SW 1271 (cell line): ENCODE data around the gene MET.
"Not testable (repeated sequence)": the region's sequence is repeated elsewhere in the genome, so short reads cannot be mapped to it uniquely, and the experiment has no call there.

ENCODE experiments used
- DNase-seq, 2 experiments: peaks; one replicate each; lab custom pipeline; 2025; lab: John Stamatoyannopoulos, UW

Gene MET

GRCh38 chr7:116671681-116672595 lies at the start of gene MET:
TSS of gene MET (plus strand) at chr7:116672196. CDS start at chr7:116699085, 26,889 bp downstream.
- DNase-seq: peak; percentile 74 to 88

DNA sequence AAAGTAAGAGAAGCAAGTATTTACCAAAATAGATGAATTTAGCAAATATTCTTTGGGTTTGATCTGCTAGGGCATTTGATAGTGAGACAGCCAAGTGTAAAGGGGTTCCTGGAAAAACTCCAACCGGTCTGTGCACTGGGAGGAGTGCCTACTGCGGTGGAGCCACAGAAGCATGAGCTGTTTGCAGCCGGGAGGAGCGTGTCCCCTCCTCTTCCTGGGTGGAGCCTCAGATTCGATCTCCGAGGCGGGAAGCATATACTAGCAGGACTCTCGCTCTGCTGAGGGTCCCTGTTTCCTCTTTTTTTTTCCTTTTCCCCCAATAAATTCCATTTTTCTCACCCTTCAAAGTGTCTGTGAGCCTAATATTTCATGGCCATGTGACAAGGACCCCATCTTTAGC lies 45.1 kb upstream of the MET start:
- DNase-seq: no peak

DNA sequence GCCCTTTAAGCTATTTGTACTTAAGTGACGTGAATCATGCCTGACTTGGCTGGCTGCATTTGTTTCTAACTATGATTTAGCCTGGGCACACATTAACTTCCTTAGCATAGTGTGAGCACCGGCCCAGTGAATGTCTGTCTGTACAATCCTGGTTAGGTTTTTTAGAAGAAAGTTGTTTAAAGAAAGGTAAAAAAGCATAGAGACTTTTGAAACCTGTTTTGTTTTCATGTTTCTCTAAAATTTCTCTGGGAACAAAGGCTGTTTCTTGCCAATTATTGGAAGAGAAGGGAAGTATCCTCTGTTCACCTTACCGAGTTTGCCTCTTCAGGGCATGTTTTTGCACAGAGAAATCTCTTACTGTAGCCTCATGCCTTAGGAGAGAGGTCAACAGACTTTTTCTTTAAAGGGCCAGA lies 42.9 kb upstream of the MET start:
- DNase-seq: no peak

DNA sequence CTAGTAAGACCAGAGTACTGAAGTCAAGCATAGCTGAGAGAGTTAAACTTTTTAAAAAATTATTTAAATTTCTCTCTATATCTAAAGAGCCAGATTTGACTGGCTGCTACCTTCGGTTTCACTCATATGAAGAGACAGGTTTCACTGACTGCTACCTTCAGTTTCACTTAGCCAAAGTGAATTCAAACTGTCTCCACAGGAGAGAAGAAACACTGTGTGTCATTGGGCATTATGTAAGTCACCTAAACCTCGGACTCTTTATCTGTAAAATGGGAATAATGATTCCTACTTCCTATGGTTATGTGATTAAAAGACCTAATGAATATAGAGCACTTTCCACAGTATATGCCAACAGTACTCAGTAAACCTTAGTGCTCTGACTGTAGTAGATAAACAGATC lies 41.6 kb upstream of the MET start:
- DNase-seq: no peak

GRCh38 chr7:116630932-116631671 lies 40.9 kb upstream of the MET start:
- DNase-seq: no peak

DNA sequence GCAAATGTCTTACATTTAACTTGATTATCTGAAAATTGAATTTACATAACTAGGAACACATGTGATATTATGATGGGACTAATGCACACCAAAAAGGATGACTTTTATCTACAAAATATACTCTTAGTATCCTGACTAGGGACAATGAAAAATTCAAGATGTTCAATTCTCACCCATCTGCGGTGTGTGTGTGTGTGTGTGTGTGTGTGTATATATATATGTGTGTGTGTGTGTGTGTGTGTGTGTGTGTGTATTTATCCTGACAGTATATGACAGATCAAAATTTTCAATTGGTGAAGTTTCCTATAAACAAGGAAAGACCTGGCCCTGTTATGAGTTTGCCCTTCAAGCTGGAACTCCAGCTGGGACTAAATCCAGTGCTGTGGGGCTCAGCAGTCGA lies 40.3 kb upstream of the MET start:
- no peak for DNase-seq

GRCh38 chr7:116632384-116632783 lies 39.6 kb upstream of the MET start:
- no peak for DNase-seq

DNA sequence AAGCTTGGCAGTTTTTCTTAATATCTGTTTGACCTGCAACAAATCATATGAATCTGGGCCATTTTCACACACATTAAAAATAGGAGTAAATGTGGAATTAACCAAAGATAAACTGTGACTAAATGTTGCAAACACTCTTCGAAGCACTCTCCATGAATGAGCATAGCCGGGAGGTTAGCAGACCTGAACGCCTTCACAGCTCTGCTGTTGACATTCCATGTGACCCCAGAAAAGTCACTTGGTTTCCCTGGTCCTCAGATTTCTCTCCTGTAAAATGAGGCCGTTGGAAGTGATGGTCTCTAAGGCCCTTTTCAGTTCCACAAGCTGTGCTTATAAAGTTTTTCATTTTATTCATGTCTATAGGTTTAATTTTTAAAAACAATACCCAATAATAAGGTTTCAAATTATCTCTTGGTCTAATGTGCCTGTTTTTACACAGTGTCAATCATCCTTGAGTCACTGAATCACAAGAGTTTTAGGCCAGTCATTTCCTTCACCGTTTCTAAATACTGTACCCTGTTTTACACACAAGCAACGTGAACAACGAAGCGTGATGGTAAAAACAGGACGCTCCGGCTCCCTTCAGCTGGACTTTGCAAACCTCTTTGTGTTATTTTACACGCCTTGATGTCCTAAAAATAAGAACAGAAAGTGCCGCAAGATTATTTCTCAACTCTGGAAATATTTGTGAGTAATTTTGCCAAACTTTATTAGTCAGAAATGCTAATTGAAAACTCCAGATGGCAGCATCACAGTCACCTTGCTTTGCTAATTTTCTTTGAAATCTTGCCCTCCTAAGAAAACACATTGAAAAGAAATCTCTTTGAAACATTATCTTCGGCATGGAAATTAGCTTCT lies 38.6 kb upstream of the MET start:
- no peak for DNase-seq

GRCh38 chr7:116636997-116637396 lies 35.0 kb upstream of the MET start:
- no peak for DNase-seq

- DNase-seq: not testable (repeated sequence)
These were observed 33.4 kb upstream of the MET start for GRCh38 chr7:116638592-116638991.

GRCh38 chr7:116641551-116642153 lies 30.3 kb upstream of the MET start:
- DNase-seq: no peak

DNA sequence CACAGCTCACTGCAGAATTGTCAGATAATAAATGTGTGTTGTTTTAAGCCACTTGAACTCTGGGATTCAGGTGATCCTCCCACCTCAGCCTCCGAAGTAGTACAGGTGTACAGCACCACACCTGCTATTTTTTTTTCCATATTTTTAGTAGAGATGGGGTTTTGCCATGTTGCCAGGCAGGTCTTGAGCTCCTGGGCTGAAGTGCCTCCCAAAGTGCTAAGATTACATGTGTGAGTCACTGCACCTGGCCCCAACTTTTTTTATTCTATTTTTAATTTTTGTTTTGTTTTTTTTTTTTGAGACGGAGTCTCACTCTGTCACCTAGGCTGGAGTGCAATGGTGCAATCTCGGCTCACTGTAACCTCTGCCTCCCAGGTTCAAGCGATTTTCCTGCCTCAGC lies 28.8 kb upstream of the MET start:
- DNase-seq: not testable (repeated sequence)

DNA sequence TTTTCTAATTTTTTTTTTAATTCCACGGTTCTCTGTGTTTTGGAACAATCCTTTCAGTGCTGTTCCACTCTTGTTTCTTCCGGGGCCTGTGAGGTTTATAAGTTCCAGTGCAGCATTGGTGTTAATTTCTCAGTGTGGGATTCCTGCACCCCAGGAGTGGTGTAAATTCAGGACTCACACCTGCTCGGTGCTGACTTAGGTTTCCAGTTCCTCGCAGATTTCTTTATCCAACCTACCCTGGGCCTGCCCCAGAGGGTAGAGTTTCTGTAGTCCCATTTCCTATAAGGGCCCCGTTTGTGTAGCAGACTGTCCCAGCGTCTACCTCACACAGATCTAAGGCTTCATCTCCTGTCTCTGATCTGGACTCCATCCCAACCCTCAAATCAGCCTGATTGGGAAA lies 27.4 kb upstream of the MET start:
- no peak for DNase-seq

GRCh38 chr7:116647290-116647689 lies 24.7 kb upstream of the MET start:
- no peak for DNase-seq

DNA sequence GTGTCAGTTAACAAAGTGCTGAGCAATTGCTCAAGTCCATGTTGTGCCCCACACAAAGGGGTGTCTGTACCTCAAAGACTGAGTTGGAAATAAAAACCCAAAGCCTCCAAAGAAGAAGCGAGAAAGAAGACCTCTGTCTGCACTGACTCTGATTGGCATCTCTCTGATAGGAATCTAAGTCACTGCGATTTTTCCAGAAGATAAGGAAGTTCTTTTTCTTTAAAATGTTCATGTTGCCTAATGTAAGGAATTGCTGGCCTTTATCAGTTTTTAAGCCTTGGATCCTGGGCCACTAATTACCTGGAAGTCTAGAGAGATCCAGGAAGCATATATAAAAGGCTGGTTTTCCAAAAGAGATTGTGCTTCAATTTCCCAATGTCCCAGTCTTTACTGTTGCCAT lies 24.1 kb upstream of the MET start:
- DNase-seq: no peak

GRCh38 chr7:116650436-116650835 lies 21.6 kb upstream of the MET start:
- DNase-seq: no peak

DNA sequence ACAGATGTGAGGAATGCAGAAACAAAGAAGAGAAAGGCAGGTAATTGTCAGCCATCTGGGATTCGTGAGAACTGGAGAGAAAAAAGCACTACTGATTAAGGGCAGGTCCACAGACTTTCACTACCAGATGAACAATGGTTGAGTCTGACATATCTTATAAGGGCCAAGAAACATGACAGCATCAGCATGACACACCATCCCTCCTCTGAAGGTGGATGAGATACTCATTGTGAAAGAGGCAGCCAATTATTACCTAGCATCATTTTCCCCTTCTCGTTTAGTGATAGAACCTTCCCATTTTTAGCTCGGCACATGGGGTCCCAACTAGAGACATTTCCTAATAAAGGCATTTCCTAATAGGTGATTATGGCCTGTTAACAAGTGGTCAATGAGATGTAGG lies 19.2 kb upstream of the MET start:
- DNase-seq: no peak

GRCh38 chr7:116653204-116653603 lies 18.8 kb upstream of the MET start:
- peak; percentile 6 to 36 for DNase-seq

- no peak for DNase-seq
These were observed 18.4 kb upstream of the MET start for GRCh38 chr7:116653646-116654045.

DNA sequence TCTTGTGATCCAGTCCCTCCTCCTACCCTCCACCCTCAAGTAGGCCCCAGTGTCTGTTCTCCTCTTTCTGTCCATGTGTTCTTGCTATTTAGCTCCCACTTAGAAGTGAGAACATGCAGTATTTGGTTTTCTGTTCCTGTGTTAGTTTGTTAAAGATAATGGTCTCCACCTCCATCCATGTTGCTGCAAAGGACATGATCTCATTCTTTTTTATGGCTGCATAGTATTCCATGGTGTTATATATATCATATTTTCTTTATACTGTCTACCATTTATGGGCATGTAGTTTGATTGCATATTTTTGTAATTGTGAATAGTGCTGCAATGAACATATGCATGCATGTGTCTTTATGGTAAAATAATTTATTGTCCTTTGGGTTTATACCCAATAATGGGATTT lies 12.7 kb upstream of the MET start:
- DNase-seq: not testable (repeated sequence)

- no peak for DNase-seq
These were observed 10.1 kb upstream of the MET start for GRCh38 chr7:116661865-116662264.

- DNase-seq: no peak
These were observed 8.3 kb upstream of the MET start for GRCh38 chr7:116663744-116664143.
